GM21381 (cell line): ENCODE data around the gene COL11A1.
"Not testable (repeated sequence)": the region's sequence is repeated elsewhere in the genome, so short reads cannot be mapped to it uniquely, and the experiment has no call there.

Source experiments
- ATAC-seq: cut with Tn5 transposase; IDR thresholded peaks from one replicate; pipeline ENCODE4 v1.9.1; 2021; ENCODE audit warnings: mild to moderate bottlenecking, moderate library complexity; ENCODE audit not compliant: unreplicated experiment

Gene COL11A1

GRCh38 chr1:103108376-103109150 lies at the start of gene COL11A1:
TSS of gene COL11A1 (minus strand) at chr1:103108522. CDS start at chr1:103108178, 344 bp downstream.
- no peak for ATAC-seq

DNA sequence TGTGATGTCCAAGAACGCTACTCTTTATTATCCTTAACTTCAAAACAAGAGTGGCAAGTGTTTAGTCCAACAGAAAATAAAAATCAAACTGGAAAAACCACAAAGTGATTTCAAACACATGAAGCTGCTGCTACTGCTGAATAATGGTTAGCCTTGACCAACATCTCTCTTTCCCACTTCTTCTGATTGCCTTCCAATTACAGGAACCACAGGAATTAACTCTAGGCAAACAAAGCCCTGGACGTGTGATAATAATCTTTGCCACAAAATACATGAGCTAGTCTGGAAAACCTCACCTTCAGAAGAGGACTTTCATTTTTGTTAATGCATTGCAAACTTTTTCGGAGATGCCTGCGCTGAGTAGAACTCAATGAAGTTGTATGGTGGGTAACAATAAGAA lies 48.6 kb upstream of the COL11A1 start:
- ATAC-seq = no peak

DNA sequence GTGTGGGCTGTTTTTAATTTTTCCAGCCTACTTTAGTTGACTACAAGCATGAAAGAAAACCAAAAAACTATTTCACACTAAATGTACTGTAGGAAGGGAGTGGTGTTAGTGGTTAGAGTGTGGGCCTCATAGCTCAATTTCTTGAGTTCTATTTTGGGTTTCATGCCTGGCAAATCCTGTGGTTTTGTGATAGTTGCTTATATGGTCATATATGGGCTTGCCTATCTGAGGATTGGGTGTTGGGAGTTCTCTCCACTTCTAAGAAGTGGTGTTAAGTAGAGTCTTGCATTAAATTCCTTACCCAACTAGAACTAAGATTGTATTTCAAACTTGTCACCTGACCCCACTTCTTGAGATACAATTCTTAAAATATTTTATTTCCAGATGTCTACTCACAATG lies 37.8 kb upstream of the COL11A1 start:
- no peak for ATAC-seq

- ATAC-seq = no peak
Measured at GRCh38 chr1:103145449-103145848, 37.1 kb upstream of the COL11A1 start.

DNA sequence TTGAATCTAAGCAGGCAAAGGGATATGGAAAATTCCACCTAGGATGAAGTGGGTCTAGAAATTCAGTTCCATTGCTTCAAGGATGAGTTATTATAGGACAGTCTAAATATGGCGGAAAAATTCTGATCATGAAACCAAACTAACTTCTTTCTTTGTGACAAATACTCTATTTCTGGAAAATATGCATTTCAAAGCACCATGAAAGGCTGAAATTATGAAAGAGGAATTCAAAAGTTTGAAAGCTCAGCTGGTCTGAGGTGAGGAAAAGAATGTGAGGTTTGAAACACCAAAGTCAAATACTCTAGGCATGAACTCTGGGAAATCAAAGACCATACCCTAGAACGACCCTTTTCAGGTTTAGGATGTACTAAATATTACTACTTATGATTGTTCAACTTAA lies 36.4 kb upstream of the COL11A1 start:
- no peak for ATAC-seq

- ATAC-seq = no peak
Measured at GRCh38 chr1:103142461-103142860, 34.1 kb upstream of the COL11A1 start.

DNA sequence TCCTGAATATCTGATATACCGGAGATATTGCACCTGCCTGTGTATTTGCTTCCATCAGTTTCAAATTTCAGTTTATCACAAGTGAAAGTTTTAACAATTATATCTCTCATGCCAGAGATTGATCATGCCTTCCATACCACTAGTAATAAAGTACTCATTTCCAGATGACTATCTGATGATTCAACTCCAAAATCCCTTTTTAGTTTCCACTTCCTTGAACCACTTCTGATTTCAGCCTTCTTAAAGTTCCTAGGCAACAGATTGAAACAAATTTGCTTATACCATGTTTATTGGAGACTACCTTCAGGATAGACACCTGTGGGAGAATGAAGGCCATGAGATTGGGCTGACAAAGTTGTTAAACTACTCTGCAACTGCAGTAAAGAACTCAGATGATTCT lies 21.5 kb upstream of the COL11A1 start:
- ATAC-seq = no peak

DNA sequence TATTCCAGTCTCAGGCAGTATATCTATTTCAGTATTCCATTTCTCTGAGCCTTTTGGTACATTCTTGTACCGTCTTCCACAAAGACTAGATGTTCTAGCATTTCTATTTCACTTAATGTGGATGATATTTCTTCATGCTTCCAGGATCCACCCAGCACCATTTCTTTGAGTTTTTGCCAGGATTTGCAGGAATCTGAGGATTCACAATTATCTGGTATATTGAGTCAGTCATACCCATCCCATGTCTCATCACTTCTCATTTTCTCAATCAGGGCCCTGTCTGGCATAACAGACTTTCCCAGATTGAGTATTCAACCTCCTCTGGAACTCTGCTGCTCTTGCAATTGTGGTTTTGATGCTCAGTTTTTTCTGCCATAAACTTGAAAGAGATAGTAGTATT lies 20.9 kb upstream of the COL11A1 start:
- ATAC-seq = no peak

- ATAC-seq = not testable (repeated sequence)
Measured at GRCh38 chr1:103128256-103128655, 19.9 kb upstream of the COL11A1 start.

DNA sequence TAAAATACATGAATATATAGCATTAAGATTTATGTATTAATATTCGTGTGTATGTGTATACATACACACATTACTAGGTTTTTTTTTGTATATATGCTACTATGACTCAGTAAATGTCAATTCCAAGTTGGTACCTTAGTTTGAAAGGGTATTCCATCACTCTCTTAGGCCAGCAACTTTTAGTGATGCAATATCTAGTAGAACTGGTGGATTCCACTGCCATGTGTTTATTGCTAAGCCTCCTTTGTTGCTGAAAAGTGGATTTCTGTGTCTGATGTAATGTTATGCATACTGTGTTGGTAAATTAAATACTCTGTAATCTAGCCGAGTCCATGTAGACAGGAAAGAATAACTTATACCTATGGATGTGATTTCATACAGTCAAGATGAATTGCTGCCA lies 16.9 kb upstream of the COL11A1 start:
- no peak for ATAC-seq

DNA sequence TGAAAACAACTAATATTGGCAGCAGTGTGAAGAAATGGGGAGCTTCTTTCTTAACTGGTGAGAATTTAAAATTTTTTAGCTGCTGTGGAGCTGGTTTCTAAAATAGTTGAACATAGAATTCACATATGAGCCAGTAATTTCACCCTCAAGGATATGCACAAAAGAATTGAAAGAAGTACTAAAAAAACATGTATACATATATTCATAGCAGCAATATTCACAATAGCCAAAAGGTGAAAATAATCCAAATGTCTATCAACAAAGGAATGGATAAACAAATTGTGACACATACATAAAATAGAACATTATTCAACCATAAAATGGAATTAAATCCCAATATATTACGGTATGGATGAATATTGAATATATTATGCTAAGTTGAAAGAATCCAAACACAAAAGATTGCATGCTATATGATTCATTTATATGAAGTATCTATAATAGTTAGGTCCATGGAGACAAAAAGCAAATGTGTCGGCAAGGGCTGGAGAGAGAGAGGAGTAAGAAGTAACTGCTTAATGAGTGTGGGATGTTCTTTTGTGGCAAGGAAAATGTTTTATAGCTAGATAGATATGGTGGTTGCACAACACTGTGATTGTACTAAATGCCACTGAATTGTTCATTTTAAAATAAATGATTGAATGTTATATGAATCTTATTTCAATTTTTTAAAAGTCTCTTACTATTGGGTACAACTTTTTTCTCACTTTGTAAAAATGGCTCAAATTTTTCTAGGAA lies 14.8 kb upstream of the COL11A1 start:
- ATAC-seq = no peak

GRCh38 chr1:103120981-103121380 lies 12.7 kb upstream of the COL11A1 start:
- no peak for ATAC-seq

GRCh38 chr1:103112546-103112945 lies 4.2 kb upstream of the COL11A1 start:
- ATAC-seq = no peak

- no peak for ATAC-seq
Measured at GRCh38 chr1:103111926-103112325, 3.6 kb upstream of the COL11A1 start.

GRCh38 chr1:103110701-103111100 lies 2.4 kb upstream of the COL11A1 start:
- ATAC-seq = no peak

- no peak for ATAC-seq
Measured at GRCh38 chr1:103109311-103109920, 1.1 kb upstream of the COL11A1 start.

DNA sequence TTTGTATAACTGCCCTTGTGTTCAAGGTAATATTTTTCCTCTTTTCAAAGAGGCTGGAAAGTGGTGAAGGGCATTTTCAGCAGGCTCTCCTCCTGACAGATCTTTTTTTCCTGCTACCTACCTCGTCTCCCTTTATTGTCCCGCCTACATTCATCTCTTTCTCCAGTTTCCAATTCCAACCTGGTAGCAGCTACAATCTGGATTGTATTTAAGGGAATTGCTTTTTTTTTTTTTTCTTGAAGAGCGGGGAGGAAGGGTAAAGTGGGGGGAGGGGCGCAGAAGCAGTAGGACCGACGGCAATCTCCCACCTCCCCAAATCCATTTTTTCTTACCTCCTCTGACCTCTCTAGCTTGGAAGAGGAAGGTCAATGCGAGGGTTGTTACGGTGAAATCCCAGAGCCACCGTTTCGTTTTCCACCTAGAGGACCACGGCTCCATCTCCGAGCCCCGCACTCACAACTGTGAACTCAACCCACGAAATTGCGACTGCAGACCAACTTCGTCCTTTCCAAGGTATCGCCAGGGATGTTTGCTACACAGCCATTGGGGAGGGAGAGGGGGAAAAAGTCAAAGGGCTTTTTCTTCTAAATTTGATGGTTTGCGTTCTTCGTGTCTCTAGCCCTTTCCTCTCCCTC lies 464 bp downstream of the COL11A1 start:
- no peak for ATAC-seq

DNA sequence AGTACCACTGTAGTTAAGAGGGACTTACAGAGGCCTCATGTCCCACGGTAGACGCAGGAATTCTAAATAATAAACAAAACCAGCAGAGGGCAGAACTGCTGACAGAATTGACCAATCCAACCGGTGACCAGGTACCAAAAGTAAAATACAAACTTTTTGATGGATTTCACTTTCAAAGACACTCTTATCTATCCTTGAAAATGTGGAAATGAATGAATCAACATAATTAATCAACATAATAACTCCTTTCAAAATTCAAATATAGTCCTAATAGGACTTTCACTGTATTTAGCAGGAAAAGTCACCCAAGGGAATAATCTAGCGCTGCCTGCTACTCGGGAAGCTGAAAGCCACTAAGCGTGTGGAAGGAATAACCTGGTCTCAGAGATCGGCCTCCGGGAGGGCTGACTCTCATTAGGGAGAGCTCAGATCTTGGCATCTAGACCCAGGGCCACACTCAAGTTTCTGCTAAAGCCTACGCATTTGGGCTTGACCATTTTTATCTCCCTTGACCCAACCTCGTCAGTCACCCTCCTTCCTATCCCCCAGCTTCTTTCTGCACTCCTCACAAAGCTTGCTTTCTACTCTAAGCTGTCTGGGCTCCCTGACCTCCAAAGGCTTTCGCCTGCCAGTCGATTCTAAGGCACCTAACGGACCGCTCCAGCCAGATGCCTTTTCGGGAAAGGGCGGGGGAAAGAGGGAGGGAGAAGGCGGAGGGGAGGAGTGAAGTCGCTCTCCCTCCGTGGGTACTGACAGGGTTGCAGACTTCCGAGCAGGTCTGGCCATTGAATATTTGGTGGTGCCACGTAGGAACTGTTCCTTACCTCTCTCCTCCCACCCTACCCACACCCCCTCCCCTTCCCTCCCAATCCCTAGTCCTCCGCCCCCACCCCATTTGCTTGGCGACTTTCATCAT lies 1.6 kb downstream of the COL11A1 start:
- peak; percentile 81 for ATAC-seq

DNA sequence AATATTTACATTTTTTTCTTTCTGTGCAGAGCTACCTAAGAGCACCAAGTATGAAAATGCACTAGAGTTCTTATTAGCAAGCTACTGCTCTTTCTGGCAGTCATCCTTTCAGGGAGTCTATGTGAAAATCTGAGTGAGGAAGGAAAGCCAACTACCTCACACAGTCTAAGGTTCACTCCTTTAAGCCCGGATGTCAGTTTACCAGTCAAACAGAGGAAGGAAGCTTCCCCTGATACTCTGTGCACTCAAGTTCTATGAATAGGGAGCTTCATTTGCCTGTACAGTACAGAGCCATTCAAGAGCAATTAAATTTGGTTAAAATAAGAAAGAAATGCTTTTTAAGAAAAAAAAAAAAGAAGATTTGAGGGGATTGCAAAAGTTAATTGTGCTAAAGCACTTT lies 6.9 kb downstream of the COL11A1 start:
- ATAC-seq = no peak

GRCh38 chr1:103089221-103089620 lies 19.1 kb downstream of the COL11A1 start:
- no peak for ATAC-seq
